ENCODE data around the gene SHB.
"Not testable (repeated sequence)": the region's sequence is repeated elsewhere in the genome, so short reads cannot be mapped to it uniquely, and the experiment has no call there.

Gene SHB

DNA sequence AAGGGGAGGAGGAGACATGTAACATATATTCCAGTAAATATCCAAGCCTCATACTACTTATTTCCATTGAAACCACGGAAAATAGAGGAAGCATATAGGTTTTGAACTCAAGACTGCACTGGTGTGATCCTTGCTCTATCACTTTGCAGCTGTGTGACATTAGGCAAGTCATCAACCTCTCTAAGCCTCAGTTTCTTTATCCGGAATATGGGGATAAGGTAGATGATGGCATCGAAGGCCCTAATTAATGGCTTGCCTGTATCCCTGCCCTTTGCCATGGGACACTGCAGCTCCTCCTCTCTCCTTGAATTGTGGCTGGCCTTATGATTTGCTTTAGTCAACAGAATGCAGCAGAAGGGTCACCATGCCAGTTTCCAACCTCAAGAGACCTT is 6.9 kb downstream of the SHB start:
- DNase-seq = no peak

DNA sequence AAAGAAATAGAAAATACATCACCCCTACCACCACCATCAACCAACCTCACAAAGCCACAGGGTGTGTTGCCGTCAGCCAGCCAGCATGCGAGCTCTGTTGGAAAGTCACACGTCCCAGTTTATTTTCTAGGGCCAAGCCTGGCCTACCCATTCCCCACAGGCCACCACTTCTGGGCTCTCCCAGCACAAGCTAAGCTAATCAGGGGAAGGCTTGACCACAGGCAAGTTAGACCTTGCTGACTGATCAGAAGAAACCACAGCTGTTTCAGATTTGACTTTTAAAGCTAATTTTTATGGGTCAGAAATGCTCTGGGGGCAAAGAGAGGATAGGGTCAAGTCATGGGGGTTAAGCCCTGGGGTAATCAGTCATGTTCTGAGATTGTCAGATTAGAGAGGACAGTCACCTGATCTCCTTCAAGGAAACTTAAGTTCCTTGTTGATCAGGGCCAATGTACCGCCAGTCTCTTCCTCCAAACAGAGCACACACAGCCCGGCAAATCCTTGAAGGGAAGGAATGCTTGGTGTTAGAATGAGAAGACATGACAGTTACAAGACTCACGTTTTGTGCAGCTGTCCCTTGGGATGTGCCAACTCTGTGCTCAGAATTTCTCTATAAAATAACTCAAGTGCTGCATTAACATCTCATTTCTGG is 7.6 kb downstream of the SHB start:
- no peak for DNase-seq

GRCh38 chr9:38060681-38061080 is 8.3 kb downstream of the SHB start:
- no peak for DNase-seq

GRCh38 chr9:38059233-38059936 is 9.6 kb downstream of the SHB start:
- DNase-seq = no peak

GRCh38 chr9:38058452-38059232 is 10.4 kb downstream of the SHB start:
- DNase-seq = no peak

DNA sequence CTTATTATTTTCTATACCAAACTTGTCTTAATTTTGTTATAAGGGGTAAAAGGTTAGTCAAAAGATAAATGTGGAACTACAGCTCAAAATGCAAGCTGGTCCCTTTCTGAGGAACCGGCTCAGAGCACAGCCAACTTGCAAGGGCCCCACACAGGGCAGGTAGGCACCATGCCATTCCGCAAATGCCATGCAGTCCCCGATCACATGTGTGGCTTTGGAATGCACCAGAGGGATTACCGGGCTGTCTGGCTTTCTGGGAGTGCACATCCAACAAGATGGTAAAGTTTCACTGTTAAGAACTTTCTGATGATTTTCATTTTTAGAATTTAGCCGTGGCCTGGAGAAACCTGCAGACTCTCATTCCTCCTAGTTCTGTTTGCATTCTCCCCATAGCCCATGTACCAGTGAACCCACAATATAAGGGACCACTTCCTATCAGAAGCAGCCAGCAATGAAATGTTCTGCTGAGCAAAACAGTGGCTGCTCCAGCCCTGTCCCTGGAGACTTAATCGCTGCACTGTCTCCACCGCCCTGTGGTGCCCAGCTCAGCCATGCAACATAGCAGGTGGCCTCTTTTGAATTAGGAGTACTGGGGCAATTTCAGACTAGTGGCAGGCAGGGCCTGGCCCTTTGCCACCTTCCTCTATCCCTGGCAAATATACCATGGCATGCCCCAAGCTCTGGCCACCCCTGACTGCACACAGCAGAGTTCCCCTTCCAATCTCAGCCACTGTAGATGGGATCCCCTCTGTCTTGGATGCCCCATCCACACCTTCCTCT is 11.4 kb downstream of the SHB start:
- DNase-seq = no peak

DNA sequence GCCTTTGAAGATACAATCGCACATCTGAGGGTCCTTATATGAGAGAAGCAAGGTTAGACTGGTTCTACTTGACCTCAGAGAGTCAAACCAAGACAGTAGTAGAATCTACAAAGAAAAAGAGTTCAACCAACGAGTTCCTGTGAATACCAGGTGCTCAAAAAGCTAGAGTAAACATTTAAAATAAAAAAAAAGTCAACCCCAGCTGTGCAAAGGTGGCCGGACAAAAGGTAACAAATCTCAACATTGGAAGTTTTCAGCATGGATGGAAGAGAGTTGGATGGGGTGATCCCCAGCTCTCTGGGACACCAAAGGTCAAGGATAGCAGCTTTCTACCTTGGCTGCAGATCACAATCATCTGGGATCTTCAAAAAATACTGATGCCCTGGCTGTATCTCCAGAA is 14.4 kb downstream of the SHB start:
- DNase-seq = no peak

- no peak for DNase-seq
Observed at GRCh38 chr9:38053697-38054461, 15.1 kb downstream of the SHB start.

DNA sequence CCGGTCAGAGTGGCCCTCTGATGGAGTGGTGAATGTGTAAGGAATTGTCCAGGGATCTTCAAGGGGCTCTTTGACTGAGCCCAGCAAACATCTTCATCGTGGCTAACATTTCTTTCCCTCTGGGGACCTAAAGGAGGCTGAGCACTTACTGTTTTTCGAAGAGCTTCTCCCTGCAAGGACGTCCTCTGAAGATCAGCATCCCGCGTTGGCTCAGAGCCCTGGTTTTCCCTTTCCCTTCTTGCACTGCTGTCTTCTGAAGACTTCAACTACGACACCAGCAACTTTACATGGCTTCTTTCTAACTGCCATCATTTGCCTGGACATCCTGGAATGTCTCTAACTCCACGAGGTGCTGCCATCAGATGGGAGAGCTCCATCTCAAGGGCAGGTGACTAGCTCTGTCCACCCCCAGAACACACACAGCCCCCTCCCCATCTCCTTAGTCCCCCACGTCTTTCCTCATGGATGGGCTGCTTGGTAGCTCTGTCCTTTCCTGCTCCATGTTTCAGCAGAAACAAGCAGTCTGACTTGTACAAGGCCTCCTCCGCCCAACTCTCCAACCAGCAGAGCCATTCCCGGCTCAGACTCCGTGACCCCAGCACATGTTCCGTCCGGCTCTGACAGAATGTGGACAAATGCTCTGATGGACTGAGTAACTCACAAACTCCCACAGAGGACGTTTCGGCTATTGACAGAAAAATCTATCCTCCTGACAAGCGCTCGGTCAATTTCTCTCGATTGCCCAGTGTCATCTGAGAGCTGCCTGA is 17.1 kb downstream of the SHB start:
- no peak for DNase-seq

- no peak for DNase-seq
Observed at GRCh38 chr9:38048316-38048969, 20.6 kb downstream of the SHB start.

DNA sequence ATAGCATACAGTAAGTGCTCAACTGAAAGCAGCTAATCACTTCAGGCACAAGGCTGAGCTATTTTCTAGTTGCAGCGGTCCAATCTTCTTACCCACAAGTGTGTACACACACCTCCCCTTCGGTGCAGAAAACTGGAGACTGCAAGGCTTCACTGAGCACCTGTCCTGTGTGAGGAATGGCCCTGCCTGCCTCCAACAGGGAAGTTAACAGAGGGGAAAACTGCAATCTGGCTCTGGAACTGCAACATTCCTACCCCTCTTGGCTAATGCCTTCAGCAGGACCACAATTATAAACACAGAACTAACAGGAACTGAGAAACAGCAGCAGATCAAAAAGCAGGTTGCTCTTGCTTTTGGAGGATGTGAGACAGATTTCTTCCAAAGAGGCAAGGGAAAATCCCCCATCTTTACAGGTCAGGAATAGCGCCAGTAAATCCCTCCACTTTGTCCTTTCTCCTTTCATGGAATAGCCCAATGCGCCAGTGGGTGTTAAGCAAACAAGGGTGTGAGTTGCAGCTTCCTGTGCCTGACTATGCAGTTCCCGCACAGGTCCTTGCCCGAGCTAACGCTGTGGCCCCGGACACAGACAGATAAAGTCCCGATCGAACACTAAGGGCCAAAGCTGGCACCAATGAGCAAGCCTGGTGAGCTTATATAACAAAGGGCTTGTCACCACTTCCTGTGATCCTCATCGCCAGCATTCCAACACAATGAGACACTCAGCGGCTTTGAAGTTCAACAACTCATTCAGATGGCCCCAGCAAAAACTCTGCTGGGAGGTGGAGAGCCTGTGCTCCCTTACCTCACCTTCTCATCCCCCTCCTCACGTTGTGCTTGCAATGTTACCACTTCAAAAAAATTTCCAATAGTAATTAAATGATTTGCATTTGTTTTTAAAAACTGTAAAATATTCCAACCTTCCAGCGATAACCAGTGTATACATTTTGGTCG is 21.5 kb downstream of the SHB start:
- no peak for DNase-seq

DNA sequence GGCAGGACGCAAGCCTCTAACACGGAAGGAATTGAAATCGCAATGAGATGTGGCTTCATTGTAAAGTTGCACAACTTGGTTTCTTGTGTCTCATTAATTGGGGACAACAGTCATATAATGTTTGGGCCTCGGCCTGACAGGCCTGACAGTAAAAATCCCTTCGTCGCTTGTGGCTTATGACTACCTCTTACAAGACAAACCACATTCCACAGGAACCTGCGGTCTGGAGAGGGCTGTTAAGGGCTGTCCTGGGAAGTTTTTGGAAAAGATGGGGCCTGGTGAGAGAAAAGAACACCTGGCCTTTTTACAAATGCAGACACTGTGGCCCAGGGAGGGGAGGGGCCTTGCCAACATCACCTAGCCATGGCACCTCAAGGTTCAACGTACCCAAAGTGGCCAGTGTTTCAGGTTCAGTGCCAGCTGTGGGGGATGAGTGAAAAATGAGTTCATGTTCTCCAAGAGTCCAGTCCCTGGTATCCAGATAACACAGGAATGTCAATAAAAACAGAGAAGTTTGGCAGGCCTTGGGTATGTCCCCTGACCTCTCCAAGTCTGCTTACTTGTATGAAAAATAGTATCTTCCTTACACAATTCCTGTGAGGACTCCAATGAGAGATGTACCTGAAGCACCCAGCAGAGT is 22.2 kb downstream of the SHB start:
- no peak for DNase-seq

DNA sequence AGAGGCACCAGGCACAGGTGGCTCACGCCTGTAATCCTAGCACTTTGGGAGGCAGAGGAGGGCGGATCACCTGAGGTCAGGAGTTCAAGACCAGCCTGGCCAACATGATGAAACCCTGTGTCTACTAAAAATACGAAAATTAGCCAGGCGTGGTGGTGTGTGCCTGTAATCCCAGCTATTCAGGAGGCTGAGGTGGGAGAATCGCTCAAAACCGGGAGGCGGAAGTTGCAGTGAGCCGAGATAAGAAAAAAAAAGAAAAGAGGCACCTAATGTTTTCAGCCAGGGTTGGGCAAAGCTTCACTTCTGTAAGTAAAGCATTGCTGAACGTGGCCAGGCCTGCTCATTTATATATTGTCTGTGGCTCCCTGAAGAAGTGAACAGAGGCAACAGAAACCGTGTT is 23.1 kb downstream of the SHB start:
- DNase-seq = not testable (repeated sequence)

GRCh38 chr9:38044706-38045105 is 24.3 kb downstream of the SHB start:
- DNase-seq = no peak

- no peak for DNase-seq
Observed at GRCh38 chr9:38043931-38044623, 24.9 kb downstream of the SHB start.

GRCh38 chr9:38042626-38043357 is 26.2 kb downstream of the SHB start:
- no peak for DNase-seq

DNA sequence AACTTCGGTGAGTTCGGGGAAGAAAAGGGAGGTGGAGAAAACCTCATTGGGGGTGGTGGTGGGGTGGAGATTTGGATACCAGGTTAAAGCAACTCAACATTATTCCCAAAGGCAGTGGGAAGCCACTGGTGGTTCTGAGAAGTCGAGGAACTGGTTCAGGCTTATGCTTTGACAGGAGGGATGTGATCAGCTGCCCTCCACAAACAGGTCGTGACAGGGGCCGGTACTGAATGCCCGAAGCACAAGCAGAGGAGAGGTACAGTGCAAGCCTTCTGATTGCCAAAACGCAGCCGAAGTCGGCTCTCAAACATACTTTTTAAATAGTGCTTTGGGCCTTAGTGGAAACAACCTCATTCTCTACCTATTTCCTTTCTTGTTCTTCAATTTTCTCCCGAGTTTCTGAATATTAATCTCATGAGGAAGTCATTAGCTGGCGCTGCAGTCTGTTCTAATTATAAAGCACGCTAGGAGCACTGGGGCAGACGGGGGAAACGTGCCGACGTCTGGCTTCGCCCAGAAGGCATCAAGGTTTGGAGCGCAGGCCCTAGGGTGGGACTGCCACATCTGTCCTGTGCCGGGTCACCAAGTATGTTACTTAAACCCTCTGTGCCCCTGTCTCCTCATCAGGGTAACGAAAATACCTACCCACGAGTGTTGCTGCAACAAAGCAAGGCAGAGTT is 27.3 kb downstream of the SHB start:
- DNase-seq = no peak
